Left lobe of liver (tissue), 2 donors: Measurements from ENCODE around the gene RASAL1. TPM values are rescaled to one million over a fixed set of nuclear protein-coding genes. Genes with fewer than 3 reads are reported as not detected.
A peak's percentile ranks its signal among the peaks of the same experiment; 100 is the strongest.

Experiments
- ATAC-seq: fragments of 200-7000 bp; cut with Tn5 transposase; one replicate; pipeline ENCODE4 v1.9.1; 2020; ENCODE audit warnings: mild to moderate bottlenecking, moderate library complexity
- DNase-seq: peaks from one replicate; pipeline ENCODE4 v3.0.0-alpha.2; 2020; ENCODE audit warnings: low spot score
- total RNA-seq: library from RNA; stranded (reverse); gene quantifications from one replicate; pipeline ENCODE4 v1.2.1, GENCODE V29; 2021
- donor health status: DM: no; HTN: no; CAD: no; lungs with moderate emphysema.
- donor health status: DM: no; HTN: yes; CAD: no.

RASAL1 gene
- total RNA-seq, 1 donor from 2014 or later: 0.25 TPM

- ATAC-seq: no peak
- no peak for DNase-seq
These were observed 57.7 kb downstream of the RASAL1 start for GRCh38 chr12:113077859-113078255.

- ATAC-seq (no peak), DNase-seq (no peak)
These were observed 58.3 kb downstream of the RASAL1 start for GRCh38 chr12:113077057-113077858.

- no peak for ATAC-seq
- no peak for DNase-seq
These were observed 60.4 kb downstream of the RASAL1 start for GRCh38 chr12:113075137-113075683.

- no peak for DNase-seq
- ATAC-seq: no peak
These were observed 62.0 kb downstream of the RASAL1 start for GRCh38 chr12:113073586-113073985.

GRCh38 chr12:113072136-113072535 is 63.4 kb downstream of the RASAL1 start:
- DNase-seq (no peak), ATAC-seq (peak; percentile 66)

GRCh38 chr12:113071135-113072112 is 64.1 kb downstream of the RASAL1 start:
- ATAC-seq: peak; percentile 80

GRCh38 chr12:113070117-113070906 is 65.2 kb downstream of the RASAL1 start:
- ATAC-seq (no peak), DNase-seq (no peak)

More at GRCh38 chr12:113071135-113072112, 64.1 kb downstream of the RASAL1 start:
- peak; percentile 81 for DNase-seq

- ATAC-seq (no peak), DNase-seq (no peak)
These were observed 65.8 kb downstream of the RASAL1 start for GRCh38 chr12:113069751-113070116.

GRCh38 chr12:113069149-113069548 is 66.4 kb downstream of the RASAL1 start:
- DNase-seq: no peak

GRCh38 chr12:113067987-113068935 is 67.3 kb downstream of the RASAL1 start:
- DNase-seq (no peak), ATAC-seq (no peak)

More at GRCh38 chr12:113069149-113069548, 66.4 kb downstream of the RASAL1 start:
- ATAC-seq: no peak

GRCh38 chr12:113066813-113067400 is 68.7 kb downstream of the RASAL1 start:
- ATAC-seq: peak; percentile 53
- DNase-seq: peak; percentile 80

- ATAC-seq (no peak), DNase-seq (no peak)
These were observed 70.2 kb downstream of the RASAL1 start for GRCh38 chr12:113065126-113066007.

- ATAC-seq (no peak), DNase-seq (no peak)
These were observed 71.0 kb downstream of the RASAL1 start for GRCh38 chr12:113064395-113065125.

- no peak for ATAC-seq
- no peak for DNase-seq
These were observed 71.9 kb downstream of the RASAL1 start for GRCh38 chr12:113063396-113064350.

- DNase-seq (peak; percentile 86), ATAC-seq (peak; percentile 75)
These were observed 72.8 kb downstream of the RASAL1 start for GRCh38 chr12:113062502-113063395.
